EL (cell line): ENCODE measurements around the gene RPS6KA2.

Experiments used
- DNase-seq: peaks from one replicate; pipeline ENCODE4 v3.0.0-alpha.2; 2016

Gene RPS6KA2

DNA sequence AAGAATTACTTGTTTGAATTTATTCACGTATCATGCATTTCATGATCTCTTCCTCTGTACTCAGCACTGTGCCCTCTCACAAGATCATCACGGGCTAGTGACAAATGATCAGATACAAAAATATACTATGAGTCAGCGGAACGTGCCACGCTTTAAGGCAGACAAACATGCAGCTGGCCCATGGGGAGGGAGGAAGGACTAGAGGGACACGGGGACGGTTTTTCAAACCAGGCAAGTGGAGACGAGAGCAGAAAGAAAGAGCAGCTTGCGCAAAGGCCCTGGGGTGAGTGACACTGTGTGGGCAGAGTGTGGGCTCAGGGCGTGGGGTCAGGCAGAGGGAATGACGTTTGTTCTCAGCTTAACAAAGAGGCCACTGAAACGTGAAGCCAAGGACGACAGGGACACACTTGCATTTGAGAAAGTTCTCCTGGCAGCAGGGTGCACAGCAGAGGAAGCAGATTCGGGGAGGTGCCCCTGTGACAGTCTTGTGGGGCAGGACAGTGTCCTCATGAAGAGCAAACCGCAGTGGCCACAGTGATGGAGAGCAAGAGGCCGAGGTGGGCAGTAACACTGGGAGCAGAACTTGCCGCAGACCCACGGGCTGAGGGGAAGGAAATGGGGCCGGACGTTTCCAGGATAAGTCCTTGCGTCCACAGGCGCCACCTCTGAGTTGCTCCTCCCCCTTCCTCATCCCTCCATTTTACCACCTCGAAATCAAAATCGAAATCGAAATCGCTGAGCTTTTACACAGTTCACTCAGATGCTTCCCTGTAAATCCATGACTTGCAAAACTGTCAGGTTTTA is 6.9 kb upstream of the RPS6KA2 start:
- peak; percentile 32 for DNase-seq

DNA sequence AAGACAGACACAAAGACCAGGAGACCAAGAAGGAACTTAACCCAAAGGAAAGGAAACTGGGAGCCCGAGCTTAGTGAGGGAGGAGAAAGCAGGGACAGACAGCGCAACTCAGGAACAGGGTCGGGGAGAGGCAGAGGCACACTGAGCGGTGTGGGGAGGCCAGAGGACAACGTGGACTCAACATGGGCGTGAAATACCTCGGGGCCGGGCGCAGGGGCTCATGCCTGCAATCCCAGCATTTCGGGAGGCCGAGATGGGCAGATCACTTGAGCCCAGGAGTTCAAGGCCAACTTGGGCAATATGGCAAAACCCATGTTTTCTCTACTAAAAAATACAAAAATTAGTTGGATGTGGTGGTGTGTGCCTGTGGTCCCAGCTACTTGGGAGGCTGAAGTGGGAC is 5.7 kb upstream of the RPS6KA2 start:
- no peak for DNase-seq

DNA sequence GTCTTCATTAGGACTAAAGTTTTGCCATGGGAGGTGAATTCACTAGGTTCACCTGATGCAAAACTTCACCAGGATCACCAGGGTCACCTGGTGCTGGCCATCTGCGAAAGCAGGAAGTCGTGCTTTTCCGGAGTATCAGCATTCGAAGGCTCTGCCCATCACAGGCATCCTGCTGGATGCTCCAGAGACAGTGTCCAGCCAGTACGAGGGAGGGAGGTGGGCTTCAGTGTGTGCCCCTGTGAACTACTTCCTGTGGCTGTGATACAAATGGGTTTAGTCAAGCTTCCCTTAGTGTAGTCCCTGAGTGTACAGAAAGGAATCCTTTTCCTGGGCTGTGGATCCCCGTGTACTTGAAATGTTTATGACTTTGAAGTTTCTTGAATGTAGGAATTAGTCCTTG is 3.4 kb upstream of the RPS6KA2 start:
- DNase-seq = peak; percentile 18

DNA sequence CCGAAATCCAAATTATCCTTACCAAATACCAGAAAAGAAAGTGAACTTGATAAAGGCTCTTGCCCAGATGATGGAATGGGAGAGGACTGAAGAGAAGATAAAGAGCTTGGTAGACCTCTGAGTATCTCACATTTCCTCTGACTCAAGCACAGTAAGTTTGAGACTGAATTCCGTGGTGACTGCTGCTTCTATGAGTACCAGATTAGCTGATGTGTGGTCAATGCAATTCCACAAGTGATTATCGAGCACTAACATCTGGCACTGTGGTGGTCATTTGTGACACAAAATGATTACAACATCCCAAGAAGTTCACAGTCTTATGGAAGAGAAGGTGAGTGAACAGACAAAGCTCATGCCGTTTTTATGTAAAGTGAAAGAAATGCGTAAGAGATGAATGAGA is 2.6 kb upstream of the RPS6KA2 start:
- peak; percentile 45 for DNase-seq

DNA sequence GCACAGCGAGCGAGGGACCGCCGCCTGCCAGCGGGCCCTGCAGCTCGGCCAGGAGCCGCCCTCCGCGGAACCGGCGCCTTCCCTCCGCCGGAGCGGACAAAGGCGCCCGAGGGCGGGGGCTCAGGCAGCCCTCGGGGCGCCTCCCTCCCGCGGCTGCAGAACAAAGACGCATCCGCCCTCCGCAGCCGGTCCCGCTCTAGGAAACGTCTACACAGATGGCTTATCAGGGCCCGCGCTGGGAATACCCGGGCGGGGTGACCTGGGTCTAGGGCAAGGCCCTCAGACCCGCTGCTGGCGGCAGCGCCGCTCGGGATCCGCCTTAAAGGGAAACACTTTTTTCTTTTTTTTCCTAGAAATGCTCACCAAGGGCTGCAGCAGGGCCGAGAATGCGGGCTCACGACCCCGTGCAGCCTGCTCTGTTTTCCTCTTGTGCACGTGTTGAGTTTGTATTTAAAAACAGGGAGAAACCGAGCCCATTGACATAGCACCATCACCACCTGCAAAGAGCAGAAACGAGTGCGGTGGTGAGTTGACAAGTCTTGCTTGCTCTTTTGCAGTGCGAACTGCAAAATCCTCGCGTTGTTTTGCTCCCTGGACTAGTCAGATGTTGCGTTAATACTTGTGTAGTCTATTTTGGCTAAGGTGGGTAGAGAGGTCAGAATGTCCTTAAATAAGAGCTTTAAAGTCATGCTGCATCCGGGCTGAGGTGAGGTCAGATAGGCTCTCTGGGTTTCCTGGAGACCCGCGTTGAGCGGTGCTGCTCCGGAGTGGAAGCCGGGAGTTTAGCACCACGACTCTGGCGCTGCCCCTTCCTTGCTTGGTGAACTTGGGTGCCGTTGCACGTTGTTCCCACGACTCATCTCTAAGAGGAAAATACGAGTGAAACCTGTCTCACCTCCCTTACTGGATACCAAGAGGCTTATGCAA is 1.1 kb upstream of the RPS6KA2 start:
- peak; percentile 55 for DNase-seq

DNA sequence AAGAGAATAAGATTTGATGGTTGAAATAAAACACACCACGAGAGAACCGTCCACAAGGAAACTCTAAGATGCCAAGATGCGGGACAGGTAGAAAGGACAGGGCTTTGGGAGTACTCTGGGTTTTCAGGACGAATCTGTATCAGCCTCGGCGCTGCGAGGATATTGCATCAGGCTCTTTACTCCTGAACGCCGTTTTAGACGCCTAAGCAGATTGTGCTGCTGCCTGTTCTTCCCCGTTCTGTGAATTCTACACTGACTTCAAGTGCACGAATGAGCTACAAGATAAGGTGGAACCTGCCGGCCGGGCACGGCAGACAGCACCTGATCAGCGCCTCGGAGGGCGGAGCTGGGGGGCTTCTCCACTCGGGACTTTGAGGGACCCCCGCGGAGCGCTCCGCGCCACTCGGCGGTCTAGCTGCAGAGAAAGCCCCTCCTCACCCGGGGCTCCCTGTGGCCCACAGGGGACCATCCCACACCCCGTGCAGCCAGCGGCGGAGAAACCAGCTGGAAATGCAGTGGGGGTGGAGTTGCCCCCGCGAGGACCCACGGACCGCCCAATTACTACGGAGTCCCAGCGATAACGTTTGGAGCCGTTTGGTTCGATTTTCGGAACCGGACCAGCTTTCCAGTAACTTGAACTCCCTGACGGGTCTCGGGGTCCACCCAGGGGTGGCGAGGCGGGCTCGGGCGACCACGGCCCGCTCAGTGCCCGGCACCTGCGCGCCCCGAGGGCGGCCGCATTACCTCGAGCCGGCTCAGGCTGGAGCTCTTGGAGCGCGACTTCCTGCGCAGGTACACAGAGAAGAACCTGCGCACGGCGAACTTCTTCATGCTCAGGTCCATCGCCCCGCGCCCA is 646 bp downstream of the RPS6KA2 start:
- DNase-seq = peak; percentile 48

DNA sequence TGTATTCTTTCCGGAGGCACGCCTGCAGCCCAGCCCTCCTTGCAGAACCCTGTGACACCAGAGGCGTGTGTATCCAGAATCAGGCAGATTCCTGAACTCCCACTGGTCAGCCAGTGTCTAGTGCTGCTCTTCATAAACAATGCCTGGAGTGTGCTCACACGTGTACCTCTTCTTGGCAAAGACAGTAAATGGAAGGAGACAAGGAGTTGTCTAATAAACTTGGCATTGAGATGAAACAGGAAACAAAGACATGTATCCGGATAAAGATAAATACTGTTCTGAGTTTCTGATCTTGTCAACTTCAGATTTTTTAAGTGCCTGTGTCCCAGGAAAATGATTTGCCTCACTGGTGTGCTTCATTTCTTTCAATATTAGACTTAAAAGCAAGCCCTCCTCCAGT is 1.7 kb downstream of the RPS6KA2 start:
- no peak for DNase-seq

DNA sequence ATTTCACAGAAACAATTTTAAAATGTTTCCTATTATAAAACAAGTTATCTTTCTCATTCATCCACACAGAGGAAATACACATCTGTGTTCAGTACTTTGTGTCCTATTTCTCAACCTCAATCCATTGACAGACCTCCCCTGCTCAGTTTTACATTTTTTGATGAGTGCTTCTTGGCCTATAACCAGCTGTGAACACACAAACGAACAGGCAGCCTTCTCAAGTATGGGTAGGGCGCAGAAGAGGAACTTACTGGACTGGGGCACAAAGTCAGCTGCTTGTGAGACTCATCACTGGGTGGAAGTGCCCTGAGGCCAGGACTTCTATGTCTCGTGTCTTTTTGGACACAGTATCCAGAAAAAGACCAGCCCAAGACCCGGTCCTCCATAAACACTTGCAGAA is 2.8 kb downstream of the RPS6KA2 start:
- peak; percentile 67 for DNase-seq

DNA sequence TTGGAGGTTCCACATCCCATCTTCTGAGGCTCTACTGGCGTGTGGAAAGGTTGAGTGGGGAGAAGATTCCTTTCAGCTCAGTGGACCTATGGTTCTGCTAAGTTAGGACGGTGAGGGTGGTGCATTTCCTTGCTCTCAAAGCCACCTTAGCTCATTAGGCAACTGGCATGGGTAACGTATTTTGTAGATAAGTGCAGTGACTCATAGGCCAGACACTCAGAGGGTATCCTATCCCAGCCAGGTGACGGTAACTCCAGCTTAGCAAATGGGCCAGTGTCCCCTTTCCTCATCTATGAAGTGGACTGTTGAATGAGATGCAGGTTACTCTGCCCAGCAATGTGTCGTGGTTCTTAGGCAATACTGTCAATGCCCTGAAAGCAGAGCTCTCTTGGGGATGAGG is 3.7 kb downstream of the RPS6KA2 start:
- DNase-seq = no peak

DNA sequence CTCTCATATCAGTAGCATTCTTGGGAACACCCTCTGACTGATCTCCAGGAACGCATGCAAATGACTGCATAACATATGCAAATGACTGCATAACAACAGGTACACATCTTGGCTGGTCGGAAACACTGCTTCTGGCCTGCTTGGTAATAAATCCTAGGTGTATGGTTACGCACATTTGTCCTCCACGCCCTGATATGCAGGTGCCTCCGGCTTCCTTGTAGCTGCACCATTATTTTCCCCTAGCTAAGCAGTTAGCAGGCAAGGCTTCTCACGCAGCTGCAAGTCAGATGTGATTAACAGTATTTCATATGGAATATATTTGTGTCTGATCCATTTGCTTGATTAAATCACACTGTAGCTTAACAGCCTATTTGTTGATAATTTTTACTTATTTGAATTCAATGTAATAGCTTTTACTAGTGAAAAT is 5.9 kb downstream of the RPS6KA2 start:
- no peak for DNase-seq

DNA sequence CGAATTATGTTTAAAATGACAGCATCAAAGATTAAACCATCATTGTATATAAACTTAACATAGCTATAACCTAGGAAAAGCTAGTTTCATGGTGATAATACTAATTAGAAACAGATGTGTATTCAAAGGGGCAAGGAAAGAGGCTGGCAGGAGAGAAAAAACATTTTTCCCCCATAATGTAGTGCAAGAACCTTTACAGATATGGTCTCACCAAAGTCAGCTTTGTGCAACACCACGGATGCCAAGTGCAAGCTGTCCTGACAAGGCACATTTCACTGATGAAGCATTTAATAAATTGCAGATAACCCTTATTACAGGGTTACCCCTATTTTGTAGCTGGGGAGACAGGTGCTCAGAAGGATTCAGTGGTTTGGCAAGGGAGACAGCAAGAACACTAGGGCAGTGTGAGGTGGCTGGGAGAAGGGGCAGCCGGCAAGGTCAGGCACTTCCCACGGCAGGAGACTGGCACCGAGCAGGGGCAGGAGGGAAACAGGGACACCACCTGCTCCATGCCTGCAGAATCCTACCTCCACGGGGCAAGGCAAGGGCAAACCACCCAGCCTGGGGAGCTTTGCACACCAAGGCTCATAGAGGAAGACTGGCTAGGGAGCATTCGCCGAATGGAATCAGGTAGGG is 6.5 kb downstream of the RPS6KA2 start:
- DNase-seq = no peak

DNA sequence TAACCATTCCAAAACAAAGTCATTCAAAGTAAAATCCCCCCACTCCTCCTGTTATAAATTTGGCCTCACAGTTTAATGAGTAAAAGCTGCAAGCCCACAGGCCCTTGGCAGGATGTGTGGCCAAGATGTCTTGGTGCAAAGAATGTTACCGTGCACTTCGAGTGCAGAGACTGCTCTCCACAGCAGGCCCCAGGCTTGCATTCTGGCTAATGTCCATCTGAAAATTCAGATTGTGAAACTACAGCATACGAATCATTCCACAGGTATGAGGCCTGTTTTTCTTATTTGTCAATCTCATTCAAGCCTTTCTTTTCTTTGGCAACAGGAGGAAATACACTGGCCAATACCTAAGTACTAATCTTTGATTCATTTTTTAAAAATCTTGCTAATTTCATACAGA is 7.1 kb downstream of the RPS6KA2 start:
- peak; percentile 96 for DNase-seq

DNA sequence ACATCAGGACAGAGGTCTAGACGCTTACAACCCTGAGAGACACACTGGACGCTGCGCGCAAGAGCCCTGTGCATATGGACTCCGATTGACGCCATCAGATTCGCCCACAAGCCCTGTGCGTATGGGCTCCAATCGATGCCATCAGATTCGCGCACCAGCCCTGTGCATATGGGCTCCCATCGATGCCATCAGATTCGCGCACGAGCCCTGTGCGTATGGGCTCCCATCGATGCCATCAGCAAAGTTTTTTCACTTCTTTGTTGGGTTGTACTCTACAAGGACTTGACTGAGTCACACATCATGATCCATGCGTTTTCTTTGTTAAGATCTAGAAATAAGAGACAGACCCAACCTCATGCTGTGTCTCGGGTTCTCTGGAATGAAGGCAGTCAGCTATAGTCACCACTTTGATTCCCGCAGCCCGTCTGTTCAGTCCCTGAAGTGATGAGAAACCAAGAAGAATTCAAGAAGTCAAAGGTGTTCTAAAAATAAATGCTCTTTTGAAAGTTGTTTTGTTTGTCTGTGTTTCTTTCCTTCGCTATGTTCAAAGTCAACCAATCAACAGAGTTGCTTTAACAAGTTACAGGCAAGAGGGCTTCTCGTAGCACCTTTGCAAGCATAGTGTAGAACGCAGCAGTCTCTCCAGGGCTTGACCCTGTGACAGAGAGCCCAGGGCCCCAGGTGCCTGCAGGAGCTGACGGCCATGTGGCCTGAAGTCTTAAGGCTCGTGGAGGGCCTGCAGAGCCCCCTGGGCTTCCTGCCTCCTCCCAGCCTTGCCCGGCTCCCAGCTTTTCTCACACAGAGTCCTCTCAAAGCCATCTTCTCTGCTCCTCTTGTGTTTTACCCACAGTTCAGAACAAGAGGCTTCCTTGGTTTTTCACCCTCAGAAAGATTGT is 7.9 kb downstream of the RPS6KA2 start:
- peak; percentile 42 for DNase-seq

DNA sequence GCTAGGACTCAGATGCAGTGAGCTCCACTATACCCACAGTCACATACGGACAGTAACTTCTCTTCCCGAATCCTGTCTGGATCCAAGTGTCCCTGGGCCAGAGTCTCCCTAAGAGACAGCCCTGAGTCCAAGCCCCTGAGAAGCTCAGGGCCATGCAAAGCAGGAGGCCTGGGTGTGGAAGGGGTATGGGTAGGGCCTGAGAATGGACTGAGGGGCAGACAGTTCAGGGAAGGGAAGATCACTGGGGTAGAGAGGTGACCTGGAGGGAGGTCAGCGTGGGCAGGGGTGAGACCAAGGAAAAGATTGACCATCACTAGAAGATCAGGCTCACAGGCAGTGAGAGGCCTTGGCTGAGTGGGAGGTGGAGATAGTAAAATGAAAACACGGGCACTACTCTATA is 8.8 kb downstream of the RPS6KA2 start:
- DNase-seq = no peak

DNA sequence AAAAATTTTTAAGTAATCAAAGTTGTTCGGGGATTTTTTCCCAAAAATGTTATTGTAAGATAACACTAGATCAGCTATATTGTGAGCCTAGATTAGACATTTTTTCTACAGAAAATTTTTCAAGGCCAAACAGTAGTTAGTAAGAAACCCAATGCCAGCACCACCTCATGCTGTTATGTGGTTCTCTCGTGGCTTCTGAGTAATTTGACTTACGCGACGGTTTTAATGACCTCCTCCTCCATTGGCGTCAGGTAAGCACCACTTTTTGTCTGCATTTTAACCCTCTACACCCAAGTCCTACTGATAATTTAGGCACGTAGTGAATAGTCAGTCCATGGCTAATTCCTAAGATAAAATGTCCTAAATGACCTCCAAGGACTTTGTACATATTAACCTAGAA is 9.7 kb downstream of the RPS6KA2 start:
- DNase-seq = no peak

DNA sequence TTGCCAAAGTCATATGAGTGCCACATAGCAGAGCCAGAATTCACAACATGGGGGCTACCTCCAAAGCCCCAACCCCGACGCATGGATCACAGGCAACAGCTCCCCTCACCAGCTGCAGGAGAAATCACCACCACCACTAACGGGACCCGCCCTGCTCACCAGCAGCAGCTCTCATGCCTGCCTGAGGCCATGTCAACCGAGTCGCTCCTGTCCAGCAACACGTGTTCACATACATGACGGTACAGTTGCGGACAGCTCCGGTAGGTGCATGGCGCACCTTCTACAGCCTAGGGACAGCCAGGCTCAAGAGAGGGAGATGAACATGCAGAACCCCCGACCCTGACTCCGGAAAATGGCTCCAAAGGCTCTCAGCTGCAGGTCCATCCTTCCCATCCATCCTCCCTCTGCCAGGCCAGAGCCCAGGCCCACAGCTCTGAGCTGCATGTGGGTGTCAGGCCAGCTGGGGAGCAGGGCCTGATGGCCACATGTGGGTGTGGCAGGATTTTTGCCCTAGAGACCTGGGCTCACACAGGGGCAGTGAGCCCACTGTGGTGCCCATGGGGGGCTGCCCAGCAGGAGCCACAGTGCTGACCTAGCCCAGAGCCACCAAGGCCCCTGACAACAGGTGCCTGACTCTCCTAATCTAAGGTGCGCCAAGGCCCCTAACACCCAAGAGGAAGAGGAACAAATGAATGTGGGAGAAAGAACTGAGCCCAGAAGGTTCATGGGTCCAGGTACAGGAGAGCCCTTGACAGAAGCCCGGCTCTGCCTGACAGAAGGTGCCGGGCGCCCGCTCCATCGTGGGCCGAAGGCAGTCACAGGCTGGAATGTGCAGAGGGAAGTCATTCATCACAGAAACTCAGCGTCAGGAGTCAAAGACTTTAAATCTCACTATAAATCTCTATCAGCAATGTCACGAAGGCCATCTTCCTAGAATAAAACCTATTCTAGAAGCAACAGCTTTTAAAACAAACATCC is 10.5 kb downstream of the RPS6KA2 start:
- DNase-seq = no peak

DNA sequence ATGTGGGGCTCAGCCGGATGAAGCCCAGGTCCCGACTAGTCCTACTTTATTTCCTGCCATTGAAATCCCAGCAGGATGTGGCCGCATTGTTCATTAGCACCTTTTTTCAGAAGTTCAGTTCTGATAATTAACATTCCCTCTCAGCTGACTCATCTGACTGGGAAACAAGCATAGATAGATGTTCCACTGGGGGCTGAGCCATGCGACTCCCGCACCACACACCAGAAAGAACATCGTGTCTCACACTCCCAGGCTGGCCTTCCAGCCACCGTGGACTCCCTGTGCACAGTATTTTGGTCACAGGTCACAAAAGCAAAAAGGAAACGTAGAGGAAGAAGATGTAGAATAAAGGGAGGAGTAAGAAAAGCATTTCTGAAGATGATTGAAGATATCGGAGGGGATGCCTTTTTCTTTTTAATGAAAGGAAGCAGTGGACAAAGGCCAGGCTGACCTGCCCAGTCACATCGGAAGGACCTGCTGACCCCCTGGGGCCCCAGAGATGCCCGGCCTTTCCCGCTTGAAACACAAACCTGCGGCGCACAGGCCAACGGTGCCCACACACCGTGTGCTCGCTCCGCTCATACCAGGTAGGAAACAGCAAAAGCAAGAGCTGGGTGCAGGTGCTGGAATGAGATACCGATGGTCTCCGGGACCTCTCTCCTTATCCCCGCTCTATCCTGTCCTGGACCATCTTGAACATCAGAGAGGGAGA is 11.8 kb downstream of the RPS6KA2 start:
- peak; percentile 19 for DNase-seq

DNA sequence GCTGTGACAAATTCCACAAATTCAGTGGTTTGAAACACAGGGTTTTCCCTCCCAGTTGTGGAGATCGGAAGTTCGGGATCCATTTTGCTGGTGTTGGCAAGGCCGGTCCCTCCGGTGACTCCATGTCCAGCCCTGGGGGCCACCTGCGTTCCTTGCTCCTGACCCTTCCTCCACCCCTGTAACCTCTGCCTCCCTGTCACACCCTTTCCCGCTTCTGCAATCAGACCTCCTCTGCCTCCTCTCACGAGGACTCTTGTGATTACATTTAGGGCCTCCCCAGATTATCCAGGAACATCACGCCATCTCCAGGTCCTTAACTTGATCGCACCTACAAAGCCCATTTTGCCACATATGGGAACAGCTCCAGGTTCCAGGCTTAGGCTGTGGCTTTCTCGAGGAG is 12.5 kb downstream of the RPS6KA2 start:
- DNase-seq = no peak

DNA sequence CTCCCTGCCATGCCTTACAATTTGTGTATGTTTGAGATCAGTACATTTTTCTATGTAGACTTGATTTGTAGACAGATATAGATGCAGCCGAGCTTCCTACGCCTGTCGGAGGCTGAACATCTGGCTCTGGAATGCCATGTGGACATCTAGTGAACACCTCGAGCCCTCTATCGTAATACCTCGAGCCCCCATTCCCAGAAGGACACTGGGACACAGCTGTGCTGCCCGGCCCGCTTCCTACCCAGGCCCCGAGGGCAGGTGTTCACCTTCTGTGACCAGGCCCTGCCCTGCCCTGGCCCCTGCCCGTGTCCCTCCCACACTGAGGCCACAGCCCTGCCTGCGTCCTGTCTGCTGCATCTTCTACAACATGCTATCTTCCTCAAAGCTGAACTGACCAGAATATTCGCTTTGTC is 12.9 kb downstream of the RPS6KA2 start:
- DNase-seq = no peak

DNA sequence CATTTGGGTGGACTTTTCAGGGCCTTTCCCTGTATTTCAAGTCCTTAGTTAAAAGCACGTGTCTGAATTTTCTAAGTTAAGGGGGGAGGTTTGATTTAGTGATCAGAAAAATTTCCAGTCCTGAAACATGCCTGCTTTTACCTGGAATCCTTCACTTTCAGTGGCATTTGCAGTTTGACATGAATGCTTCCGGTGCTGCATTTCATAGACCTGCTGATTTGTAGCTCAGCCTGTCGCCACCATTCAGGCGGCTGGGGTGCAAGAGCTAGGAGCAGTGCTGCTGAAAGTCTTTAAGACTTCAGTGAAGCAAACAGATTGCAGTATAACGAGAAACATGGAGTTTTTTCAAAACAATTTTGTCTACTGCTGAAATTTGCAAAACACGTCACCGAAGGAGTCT is 14.0 kb downstream of the RPS6KA2 start:
- DNase-seq = no peak
